ENCODE data around the gene COA1.

The COA1 gene

DNA sequence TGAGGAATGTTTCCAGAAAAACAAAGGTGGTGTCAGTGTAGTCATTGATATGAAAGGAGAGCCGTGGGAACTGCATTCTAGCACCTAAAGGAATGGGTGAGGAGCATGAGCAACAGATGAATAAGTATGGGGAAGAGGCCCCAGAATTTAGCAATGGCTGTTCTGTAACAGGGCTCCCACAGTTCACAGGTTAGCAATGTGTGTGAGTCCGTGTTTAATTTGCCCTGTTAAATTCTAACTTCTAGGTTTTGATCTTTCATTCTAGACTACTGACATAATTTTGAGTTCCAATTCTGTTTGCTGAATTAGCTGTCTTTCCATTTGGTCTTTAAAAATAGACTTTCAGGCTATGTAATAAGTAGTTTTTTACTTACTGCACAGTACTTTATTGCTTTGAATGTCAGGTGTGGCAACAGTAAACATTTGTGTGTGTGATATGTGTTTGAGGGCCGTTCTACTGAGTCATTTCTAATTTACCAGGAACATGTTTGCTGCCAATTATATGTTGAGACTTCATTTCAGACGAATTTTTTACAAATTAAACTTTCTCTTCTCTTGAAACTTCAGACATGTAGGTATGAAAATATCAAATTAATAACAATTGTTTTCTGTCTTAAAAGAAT is 137.7 kb downstream of the COA1 start:
- Histone ChIP-seq H3K27ac (ENCODE audit: low read length) (no peak overlapping the region), H3K36me3 (ENCODE audit: control insufficient read depth, low read depth, low read length) (no peaks in the 10 kb centered on the region), H3K27me3 (ENCODE audit: control insufficient read depth, insufficient read depth, low read length) (no peaks in the 10 kb centered on the region), H3K9ac (ENCODE audit: low read length) (no peak overlapping the region), H3K4me3 (ENCODE audit: low read length) (no peak overlapping the region), H3K9me3 (ENCODE audit: control insufficient read depth, low read depth, low read length) (no peaks in the 10 kb centered on the region), H3K4me1 (ENCODE audit: control insufficient read depth, low read depth, low read length) (no peaks in the 10 kb centered on the region)

GRCh38 chr7:43590862-43591557 is 138.3 kb downstream of the COA1 start:
- Histone ChIP-seq H3K4me3 (ENCODE audit: low read length) (no peak overlapping the region), H3K9ac (ENCODE audit: low read length) (no peak overlapping the region), H3K9me3 (ENCODE audit: control insufficient read depth, low read depth, low read length) (no peaks in the 10 kb centered on the region), H3K4me1 (ENCODE audit: control insufficient read depth, low read depth, low read length) (no peaks in the 10 kb centered on the region), H3K36me3 (ENCODE audit: control insufficient read depth, low read depth, low read length) (no peaks in the 10 kb centered on the region), H3K27me3 (ENCODE audit: control insufficient read depth, insufficient read depth, low read length) (no peaks in the 10 kb centered on the region), H3K27ac (ENCODE audit: low read length) (no peak overlapping the region)

GRCh38 chr7:43589728-43590127 is 139.6 kb downstream of the COA1 start:
- Histone ChIP-seq H3K27ac (ENCODE audit: low read length) (no peak overlapping the region), H3K4me3 (ENCODE audit: low read length) (no peak overlapping the region), H3K4me1 (ENCODE audit: control insufficient read depth, low read depth, low read length) (peaks cover 3% of the 10 kb centered on the region), H3K9ac (ENCODE audit: low read length) (no peak overlapping the region), H3K27me3 (ENCODE audit: control insufficient read depth, insufficient read depth, low read length) (peaks cover 4% of the 10 kb centered on the region), H3K36me3 (ENCODE audit: control insufficient read depth, low read depth, low read length) (no peaks in the 10 kb centered on the region), H3K9me3 (ENCODE audit: control insufficient read depth, low read depth, low read length) (no peaks in the 10 kb centered on the region)

All from iPS-18a (cell line).